Measurements from ENCODE around the gene DUSP7. TPM values are rescaled to one million over a fixed set of nuclear protein-coding genes. Genes with fewer than 3 reads are reported as not detected.

DUSP7 gene
- total and polyA plus RNA-seq, 9 of the 15 experiments (the other 6 are each of a cell fraction or from before 2014, with no cell fraction given): 0.45 to 15.8 (median 8.2) TPM

GRCh38 chr3:52055537-52056351 lies 627 bp downstream of the DUSP7 start (continued):
- TF ChIP-seq RB1 (IDR thresholded peaks at IDR 0.05; ENCODE audit: low read depth) (peak; percentile 25; the same call in 1 of the 2 replicates), RBBP5 (IDR thresholded peaks at IDR 0.05; ENCODE audit: borderline replicate concordance, insufficient read depth, low read length, poor library complexity, severe bottlenecking) (peak; percentile 79), MCM2 (IDR thresholded peaks at IDR 0.05; ENCODE audit: low read depth) (no peak), MAX (CRISPR knock-in tag; IDR thresholded peaks at IDR 0.05) (peak; percentile 72), ATF1 (CRISPR knock-in tag; IDR thresholded peaks at IDR 0.05) (no peak), ATF1 (tag; IDR thresholded peaks at IDR 0.05) (0 out of 2 replicates have a peak, but pooled peaks have one; percentile 12), ZNF780A (CRISPR knock-in tag; IDR thresholded peaks at IDR 0.05) (no peak), SAP30 (IDR thresholded peaks at IDR 0.05; ENCODE audit: borderline replicate concordance, insufficient read depth, low read depth, low read length, poor library complexity, severe bottlenecking) (peak; percentile 23)
- TF ChIP-seq, protein P1, sequence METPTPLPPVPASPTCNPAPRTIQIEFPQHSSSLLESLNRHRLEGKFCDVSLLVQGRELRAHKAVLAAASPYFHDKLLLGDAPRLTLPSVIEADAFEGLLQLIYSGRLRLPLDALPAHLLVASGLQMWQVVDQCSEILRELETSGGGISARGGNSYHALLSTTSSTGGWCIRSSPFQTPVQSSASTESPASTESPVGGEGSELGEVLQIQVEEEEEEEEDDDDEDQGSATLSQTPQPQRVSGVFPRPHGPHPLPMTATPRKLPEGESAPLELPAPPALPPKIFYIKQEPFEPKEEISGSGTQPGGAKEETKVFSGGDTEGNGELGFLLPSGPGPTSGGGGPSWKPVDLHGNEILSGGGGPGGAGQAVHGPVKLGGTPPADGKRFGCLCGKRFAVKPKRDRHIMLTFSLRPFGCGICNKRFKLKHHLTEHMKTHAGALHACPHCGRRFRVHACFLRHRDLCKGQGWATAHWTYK (CRISPR knock-in tag; IDR thresholded peaks at IDR 0.05): peak; percentile 50; the same call in 1 of the 2 replicates
- TF ChIP-seq, protein P2, sequence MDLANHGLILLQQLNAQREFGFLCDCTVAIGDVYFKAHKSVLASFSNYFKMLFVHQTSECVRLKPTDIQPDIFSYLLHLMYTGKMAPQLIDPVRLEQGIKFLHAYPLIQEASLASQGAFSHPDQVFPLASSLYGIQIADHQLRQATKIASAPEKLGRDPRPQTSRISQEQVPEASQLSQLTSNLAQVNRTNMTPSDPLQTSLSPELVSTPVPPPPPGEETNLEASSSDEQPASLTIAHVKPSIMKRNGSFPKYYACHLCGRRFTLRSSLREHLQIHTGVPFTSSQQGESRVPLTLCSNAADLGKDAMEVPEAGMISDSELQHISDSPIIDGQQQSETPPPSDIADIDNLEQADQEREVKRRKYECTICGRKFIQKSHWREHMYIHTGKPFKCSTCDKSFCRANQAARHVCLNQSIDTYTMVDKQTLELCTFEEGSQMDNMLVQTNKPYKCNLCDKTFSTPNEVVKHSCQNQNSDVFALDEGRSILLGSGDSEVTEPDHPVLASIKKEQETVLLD (IDR thresholded peaks at IDR 0.05): no peak
- TF ChIP-seq, protein P3, sequence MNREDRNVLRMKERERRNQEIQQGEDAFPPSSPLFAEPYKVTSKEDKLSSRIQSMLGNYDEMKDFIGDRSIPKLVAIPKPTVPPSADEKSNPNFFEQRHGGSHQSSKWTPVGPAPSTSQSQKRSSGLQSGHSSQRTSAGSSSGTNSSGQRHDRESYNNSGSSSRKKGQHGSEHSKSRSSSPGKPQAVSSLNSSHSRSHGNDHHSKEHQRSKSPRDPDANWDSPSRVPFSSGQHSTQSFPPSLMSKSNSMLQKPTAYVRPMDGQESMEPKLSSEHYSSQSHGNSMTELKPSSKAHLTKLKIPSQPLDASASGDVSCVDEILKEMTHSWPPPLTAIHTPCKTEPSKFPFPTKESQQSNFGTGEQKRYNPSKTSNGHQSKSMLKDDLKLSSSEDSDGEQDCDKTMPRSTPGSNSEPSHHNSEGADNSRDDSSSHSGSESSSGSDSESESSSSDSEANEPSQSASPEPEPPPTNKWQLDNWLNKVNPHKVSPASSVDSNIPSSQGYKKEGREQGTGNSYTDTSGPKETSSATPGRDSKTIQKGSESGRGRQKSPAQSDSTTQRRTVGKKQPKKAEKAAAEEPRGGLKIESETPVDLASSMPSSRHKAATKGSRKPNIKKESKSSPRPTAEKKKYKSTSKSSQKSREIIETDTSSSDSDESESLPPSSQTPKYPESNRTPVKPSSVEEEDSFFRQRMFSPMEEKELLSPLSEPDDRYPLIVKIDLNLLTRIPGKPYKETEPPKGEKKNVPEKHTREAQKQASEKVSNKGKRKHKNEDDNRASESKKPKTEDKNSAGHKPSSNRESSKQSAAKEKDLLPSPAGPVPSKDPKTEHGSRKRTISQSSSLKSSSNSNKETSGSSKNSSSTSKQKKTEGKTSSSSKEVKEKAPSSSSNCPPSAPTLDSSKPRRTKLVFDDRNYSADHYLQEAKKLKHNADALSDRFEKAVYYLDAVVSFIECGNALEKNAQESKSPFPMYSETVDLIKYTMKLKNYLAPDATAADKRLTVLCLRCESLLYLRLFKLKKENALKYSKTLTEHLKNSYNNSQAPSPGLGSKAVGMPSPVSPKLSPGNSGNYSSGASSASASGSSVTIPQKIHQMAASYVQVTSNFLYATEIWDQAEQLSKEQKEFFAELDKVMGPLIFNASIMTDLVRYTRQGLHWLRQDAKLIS (CRISPR knock-in tag; IDR thresholded peaks at IDR 0.05): 0 out of 2 replicates have a peak, but pooled peaks have one; percentile 45
- TF ChIP-seq, protein P4, sequence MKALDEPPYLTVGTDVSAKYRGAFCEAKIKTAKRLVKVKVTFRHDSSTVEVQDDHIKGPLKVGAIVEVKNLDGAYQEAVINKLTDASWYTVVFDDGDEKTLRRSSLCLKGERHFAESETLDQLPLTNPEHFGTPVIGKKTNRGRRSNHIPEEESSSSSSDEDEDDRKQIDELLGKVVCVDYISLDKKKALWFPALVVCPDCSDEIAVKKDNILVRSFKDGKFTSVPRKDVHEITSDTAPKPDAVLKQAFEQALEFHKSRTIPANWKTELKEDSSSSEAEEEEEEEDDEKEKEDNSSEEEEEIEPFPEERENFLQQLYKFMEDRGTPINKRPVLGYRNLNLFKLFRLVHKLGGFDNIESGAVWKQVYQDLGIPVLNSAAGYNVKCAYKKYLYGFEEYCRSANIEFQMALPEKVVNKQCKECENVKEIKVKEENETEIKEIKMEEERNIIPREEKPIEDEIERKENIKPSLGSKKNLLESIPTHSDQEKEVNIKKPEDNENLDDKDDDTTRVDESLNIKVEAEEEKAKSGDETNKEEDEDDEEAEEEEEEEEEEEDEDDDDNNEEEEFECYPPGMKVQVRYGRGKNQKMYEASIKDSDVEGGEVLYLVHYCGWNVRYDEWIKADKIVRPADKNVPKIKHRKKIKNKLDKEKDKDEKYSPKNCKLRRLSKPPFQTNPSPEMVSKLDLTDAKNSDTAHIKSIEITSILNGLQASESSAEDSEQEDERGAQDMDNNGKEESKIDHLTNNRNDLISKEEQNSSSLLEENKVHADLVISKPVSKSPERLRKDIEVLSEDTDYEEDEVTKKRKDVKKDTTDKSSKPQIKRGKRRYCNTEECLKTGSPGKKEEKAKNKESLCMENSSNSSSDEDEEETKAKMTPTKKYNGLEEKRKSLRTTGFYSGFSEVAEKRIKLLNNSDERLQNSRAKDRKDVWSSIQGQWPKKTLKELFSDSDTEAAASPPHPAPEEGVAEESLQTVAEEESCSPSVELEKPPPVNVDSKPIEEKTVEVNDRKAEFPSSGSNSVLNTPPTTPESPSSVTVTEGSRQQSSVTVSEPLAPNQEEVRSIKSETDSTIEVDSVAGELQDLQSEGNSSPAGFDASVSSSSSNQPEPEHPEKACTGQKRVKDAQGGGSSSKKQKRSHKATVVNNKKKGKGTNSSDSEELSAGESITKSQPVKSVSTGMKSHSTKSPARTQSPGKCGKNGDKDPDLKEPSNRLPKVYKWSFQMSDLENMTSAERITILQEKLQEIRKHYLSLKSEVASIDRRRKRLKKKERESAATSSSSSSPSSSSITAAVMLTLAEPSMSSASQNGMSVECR (CRISPR knock-in tag; IDR thresholded peaks at IDR 0.05): no peak
